Heart left ventricle (tissue), 13 donors: ENCODE data around the gene FGFR4.

Experiments used
- POLR2A ChIP-seq, 2 donors: fragments of 450-650 bp; IDR thresholded peaks; one replicate each; pipeline ENCODE4 v1.6.1; 2017; ENCODE audit warnings: antibody characterized with exemption in 2 of 2, mild to moderate bottlenecking in 2 of 2, moderate library complexity in 2 of 2
- TF ChIP-seq, protein P1 (sequence below), 12 donors: fragments of 200-600 bp; sonication (generic) in 4 of 12; IDR thresholded peaks; one replicate each; pipeline versions ENCODE4 v1.5.0 to v1.8.0; 2018 to 2022; ENCODE audit warnings: antibody characterized with exemption in 12 of 12, mild to moderate bottlenecking in 5 of 12
- donor health status: ischemic (EF 13 %, LVEDD 7.1; RV severe dilation, severe dysfunction).
- donor health status: DM: no; HTN: yes; CAD: no.
- donor health status: DM: no; HTN: no; CAD: no.
- donor health status: ischemic (EF 25% LVEDD 6.9; RV normal size, moderate dysfunction).
- donor health status: ischemic (EF 25% LVEDD 5.7; RV mildly dilated, moderate dysfunction).
- donor health status: ischemic (EF 35%, LVEDD 5.7; RV mildly dilated, moderate dysfunction).
- donor health status: nonischemic (EF 11% LVEDD 7.7; RV severe dilation, severe dysfunction).
- donor health status: DM: yes; HTN: yes; CAD: no.
- donor health status: PGD.
- donor health status: ischemic (EF 29% LVEDD 5.4; RV normal size, mild dysfunction).
- donor health status: nonischemic (EF 23%, LVEDD 6.1; RV moderate dilation, normal function).

DNA sequence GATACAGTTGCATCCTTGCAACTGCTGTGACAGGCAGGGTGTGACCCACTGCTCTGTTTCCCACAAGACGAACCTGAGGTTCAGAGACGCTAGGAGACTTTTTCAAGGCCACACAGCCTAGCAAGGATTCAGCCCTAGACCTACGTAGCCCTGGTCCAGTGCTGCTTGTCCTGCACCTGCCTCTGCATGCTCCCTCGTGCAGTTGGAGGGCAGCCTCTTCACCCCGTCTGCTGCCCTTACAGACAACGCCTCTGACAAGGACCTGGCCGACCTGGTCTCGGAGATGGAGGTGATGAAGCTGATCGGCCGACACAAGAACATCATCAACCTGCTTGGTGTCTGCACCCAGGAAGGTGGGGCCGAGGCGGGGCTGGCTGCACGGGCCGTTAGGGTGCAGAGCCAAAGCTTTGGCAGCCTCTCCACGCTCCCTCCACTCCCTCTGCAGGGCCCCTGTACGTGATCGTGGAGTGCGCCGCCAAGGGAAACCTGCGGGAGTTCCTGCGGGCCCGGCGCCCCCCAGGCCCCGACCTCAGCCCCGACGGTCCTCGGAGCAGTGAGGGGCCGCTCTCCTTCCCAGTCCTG, 8.5 kb downstream of the FGFR4 start:
- TF ChIP-seq, protein P1, sequence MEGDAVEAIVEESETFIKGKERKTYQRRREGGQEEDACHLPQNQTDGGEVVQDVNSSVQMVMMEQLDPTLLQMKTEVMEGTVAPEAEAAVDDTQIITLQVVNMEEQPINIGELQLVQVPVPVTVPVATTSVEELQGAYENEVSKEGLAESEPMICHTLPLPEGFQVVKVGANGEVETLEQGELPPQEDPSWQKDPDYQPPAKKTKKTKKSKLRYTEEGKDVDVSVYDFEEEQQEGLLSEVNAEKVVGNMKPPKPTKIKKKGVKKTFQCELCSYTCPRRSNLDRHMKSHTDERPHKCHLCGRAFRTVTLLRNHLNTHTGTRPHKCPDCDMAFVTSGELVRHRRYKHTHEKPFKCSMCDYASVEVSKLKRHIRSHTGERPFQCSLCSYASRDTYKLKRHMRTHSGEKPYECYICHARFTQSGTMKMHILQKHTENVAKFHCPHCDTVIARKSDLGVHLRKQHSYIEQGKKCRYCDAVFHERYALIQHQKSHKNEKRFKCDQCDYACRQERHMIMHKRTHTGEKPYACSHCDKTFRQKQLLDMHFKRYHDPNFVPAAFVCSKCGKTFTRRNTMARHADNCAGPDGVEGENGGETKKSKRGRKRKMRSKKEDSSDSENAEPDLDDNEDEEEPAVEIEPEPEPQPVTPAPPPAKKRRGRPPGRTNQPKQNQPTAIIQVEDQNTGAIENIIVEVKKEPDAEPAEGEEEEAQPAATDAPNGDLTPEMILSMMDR (IDR thresholded peaks at IDR 0.05), result no peak
- no peak for TF ChIP-seq POLR2A (IDR thresholded peaks at IDR 0.05)
